ENCODE measurements around the gene DDX23.

The DDX23 gene

DNA sequence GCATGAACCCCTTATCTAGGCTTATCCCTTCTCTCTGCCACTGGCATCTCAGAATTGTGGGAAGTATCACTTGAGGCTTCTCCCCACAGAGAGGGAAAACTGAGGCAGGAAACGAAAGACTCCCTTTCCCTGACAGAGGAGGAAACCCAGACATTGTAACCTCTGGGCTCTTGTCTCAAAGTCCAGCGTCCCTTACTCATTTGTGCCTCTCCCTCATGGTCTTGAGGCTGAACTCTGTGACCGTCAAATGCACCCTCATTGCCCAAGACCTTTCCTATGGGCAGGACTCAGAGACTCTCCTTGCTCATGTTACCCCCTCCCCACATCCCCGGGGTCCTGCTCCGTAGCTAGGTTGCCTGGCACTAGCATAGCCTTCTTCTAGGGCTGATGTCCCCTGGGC lies 29.8 kb downstream of the DDX23 start:
- no peak for DNase-seq

DNA sequence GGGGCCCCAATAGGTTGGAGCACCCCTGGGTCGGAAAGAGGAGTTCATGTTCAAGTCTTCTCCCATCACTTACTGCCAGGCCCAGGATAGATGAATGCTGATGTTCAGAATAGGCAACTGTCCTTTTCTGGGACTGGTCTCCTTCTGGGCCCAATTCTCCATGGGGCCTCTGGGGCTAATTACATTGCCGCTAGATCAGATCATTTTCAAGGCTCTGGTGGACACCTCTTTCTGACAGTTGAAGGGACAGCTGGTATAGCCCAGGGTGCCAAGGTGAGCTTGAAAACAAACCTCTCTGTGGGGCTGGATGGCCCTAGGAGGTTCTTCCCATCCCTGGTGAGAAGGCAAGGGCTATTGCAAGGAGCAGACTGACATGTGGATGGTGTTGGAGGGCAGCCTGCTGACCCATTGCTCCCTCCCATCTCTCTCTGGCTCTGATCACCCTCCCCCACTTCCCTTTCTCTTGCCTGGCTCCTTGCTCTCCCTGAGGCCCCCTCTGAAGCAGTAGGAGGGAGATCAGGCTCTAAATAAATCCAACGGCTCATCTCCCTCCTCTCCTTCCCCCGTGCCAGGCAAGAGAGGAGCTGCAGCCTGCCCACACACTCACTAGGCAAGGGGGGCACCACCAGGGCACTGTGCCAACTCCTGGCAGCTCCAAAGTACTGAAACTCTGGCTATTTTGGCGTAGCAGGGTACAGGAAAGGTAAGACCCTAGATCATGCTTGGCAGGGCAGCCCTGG lies 31.8 kb downstream of the DDX23 start:
- no peak for DNase-seq

DNA sequence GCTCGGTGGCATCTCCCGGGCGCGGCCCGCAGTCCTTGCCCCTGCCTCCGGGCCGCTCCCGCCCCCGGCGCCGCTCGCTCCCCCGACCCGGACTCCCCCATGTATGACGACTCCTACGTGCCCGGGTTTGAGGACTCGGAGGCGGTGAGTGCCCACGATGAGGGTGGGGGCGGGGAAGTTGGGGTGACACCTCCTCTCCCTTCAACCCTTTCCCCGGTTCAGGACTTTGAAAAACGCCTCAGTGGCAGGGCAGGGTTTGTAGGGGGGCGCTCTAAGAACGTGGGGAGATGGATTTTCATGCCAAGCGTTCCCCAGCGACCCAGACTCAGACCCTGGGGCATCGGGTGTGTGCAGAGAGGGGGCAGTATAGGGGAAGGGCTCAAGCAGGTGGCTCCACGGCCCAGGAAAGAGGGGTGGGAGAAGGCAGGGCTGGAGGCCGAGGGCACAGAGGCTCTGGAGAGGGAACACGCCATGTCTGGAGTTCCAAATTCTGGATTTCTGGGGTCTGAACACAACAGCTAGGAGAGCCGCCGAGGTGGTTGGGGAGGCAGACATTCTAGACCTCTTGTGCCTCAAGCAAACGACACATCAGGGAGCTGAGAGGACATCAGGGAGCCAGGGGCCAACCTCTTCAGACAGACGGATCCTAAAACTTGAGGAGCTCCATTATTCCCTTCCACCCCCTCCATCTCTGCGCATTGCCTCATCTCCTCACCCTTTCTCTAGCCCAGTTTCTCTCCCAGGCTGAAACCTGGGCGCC lies 33.0 kb downstream of the DDX23 start:
- DNase-seq: peak; percentile 21

DNA sequence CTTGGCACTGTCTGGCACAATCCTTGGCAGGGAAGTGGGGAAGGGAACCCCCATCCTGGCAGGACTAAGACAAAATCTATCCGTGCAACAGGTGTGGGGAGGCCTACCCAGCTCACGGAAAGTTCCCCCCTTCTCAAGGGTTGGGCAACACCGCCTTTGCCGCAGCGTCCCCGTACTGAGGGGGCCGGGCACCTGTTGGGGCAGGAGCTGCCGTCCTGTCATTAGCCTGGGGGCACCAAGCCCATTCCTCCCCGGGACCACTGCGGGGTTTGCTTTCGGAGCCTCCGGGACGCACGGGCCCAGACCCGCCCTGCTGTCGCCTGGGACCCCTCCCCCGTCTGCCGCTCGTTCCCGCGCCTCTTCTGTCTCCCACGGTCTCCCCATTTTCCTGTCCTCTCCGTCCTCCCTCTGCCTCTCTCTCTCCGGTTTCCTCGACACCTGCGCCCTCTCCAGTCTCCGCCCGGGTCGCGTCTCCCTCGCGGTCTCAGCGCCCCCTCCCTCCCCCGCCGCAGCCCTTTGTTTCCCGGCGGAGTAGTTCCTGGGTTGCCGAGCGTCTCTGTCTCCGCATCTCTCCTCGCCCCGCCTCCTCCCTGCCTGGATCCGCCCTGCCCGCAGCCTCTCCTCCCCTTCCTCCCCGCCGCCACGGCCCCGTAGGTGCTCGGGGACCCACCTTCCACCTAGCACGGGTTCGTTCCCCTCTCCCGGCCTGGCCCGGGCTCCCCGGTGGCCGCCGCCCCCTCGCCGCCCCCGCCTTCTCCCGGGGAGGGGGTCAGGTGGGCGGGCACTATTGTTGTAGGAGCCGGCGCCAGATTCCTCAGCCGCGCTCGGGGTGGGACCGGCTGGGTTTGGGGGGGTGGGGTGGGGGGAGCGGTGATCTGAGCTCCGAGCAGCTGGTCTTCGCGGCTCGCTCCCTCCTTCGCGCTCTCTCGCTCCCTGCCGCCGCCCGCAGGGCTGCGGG lies 33.8 kb downstream of the DDX23 start, which contains the start of gene CACNB3:
Gene CACNB3 (plus strand): TSS at position 624 of the 958 bp plus-strand sequence. CDS start 434 bp downstream, outside the sequence.
- peak; percentile 80 for DNase-seq

DNA sequence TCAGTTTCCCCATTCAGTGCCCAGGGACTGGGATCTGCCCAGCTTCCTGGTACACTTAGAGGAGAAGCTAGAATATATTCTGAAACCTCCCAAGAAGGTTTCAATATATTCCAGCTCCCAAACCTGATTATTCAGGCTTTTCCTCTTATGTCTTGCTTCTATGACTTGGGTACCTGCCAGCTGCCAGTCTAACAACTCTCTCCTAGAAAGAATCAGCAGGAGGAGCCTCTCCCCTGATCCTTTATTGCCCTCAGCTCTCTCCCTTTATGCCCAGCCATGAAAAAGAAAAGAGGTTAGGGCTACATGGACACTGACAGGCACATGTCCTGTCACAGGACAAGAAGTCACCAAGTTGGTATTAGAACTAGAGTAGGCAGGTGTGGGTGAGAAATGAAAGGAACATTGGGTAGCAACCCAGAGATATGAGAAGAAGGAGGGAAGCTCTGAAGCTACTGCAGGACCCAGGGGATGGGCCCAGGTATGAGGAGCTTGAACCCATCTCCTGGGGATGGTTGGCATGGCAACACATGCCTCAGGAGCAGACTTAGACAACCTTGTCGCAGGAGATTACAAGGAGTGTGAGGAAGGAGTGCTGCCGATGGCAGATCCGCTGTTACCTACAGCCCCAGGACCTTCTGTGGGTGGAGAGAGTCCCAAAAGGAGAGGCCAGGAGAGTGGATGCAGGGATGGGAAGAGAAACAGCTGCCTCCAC lies 35.7 kb downstream of the DDX23 start:
- DNase-seq: no peak

DNA sequence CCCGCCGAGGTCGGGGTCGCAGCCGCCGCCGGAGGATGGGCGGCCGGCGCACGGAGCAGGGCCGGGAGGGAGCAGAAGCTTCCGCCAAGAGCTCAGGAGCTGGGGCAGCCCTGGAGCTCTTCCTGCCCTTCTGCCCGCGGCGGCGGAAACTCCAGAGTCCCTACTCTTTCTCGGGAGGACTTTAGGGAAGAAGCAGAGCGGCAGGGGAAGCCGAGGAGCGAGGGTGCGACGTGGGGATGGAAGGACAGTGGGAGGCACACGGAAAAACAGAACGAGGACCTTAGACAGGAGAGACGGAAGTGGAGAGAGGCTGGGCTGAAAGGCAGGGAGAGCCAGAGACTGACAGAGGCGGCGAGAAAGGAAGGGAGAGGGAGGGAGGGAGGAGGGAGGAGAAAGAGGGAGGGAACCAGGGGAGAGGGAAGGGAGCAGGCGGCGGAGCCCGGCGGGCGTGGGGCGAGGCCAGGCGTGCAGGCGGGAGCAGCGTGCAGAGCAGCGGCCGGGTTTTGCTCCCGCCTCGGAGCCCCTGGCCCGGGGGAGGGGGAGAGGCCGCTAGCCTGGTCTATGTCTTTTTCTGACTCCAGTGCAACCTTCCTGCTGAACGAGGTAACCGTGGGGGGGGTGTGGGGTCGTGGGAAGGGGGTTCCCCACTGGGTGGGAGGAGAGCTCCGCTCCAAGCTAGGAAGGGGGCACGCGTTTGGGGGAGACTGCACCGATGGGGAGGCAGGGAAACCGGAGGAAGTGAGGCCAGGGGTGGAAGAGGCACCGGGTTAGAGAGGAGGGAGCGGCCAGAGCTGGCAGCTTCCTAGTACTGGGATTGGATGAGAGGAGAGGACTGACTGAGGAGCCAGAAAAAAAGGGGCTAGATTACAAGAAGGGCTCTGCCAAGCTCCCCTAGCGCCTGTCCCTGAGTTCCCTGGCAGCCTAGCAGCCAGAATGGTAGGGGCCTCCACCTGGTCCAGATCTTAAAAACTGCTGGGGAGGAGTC lies 36.5 kb downstream of the DDX23 start:
- DNase-seq: peak; percentile 29

DNA sequence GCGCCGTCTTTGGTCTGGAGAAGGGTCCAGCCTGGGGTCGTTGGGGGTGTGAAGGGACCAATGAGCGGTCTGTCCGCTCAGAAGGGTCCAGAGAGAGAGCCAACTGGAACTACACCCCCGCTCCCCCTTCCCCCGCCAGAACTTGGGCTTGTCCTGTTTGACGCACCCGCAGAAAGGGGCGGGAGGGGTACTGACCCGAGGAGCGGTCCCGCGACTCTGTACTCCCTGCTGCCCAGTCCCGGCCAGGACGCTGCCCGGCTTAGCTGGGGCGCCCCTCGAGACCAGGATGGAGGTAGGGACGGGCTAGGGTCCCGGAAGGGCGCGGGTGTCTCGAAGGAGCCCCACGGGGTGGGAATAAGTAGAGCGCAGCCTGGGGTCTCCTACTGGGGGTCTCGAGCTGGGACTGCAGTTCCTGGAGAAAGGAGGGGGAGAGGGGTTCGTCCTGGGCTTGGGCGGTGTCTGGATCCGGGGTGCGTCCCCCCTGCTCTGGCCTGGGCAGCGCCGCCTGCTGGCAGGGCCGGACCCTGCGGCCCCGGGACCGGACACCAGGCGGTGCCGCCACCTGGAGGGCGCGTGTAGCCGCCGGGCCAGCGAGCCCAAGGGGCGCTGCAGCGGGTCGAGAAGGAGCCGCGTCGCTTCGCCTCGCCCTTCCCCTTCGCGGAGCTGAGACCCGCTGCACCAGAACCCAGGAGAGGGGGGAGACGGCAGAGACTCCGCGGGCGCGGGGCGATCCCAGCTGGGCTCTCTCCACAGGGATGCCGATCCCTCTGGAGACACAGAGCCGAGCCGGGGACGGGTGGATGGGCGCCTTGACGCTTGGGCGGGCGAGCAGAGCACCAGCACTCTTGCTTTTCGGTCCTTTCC lies 37.5 kb downstream of the DDX23 start:
- DNase-seq: peak; percentile 78

DNA sequence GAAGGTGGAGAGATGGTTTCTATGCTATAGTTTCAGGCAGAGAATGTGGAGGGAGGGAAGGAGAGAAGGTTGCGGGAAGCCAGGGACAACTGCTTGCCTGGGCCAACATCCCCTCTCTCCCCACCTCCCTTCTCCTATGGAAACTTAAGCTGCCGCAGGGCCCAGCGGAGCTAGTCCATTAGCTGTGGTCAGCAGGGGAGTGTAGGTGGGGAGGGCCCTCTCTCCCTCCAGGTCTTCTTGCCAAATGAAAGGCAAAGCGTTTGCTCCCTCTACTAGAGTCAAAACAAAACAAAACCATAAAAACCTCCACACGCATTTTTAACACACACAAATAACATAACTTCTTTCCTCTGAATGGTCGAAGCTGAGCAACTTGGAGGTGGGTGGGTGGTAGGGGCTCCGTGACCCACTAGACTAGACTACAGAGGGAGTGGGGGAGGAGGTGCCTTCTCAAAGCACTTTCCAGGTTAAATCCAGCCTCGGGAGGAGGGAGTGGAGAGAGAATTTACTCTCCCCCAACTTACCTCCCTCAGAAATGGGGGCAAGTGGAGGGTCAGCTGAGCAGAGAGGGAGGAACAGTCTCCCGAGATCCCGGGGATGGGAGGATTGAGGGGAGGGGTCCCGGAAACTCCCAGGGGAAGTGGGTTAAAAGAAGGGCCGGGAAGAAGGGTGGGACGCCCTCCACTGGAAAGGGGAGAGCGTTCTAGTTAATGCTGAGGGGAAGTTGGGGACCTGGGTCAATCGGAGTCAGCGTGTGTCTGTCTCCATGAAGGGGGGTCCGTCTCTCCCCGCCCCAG lies 38.3 kb downstream of the DDX23 start:
- no peak for DNase-seq

DNA sequence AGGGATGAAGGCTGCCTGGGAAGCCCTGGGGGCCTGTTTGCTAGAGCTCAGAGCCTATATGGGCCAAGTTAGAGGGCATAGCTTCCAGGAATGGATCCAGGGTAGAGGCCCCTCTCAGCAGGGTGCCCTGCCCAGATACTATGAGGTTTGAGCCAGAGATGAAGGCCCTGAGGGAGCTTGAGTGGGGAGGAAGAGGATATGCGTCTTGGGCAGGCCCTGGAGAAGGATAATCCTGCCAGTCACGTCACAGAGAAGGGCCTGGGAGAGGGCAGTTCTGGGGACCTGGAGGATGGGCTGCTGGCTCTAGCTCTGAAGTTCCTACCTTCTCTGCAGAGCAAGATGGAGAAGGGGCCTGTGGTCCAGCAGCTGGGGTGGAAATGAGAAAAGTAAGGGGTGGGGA lies 39.6 kb downstream of the DDX23 start:
- no peak for DNase-seq

DNA sequence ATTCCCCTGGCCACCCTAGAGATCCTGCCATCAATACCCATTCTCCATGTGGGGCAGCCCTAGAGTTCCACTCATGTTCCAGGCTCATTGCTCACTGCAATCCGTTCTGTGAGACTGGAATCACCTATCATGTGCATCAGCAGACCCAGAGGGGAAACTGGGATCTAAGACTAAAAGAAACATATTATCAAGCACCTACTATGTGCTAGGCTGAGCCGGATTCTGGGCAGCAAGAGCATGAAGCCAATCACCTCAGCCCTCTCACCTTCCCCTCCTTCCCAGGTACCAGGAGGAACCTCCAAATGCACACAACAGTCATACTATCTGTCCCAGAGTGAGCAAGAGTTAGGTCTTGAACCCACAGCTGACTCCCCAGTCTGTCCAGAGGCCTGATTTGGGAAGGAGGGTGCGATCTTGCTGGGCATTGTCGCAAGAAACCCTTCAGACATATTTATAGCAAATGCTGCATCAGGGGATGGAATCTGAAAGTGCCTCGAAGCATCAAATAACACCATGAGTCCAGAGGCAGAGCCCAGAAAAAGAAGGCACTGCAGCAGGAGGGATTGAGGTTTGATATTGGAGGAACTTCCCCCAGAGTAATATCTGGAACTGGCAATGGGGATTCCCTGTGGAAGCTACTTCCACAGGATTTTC lies 40.4 kb downstream of the DDX23 start:
- no peak for DNase-seq

DNA sequence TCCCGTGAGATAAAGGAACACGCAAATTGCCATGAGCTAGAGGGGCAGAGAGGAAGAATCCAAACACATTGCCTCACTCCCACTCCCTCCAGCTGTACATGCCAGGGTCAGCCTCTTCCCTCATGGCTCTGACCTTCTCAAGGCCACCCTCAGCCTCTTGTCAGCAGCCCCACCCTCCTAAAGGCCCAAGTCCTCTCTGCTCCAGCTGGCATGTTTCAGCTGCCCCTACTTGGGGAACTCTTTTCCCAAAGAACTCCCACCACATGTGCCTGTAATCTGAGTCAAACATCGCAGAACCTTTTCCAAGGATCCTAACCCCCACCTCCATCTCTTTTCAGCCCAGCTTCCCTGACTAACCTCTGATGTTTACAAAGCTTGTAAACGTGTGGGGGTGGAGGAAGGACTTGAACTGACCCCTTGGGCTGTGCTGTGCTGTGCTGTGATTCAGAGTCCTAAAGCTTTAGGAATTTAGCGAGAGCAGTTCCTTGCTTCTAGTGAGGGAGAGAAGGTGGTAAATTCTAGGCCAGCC lies 41.0 kb downstream of the DDX23 start:
- no peak for DNase-seq

DNA sequence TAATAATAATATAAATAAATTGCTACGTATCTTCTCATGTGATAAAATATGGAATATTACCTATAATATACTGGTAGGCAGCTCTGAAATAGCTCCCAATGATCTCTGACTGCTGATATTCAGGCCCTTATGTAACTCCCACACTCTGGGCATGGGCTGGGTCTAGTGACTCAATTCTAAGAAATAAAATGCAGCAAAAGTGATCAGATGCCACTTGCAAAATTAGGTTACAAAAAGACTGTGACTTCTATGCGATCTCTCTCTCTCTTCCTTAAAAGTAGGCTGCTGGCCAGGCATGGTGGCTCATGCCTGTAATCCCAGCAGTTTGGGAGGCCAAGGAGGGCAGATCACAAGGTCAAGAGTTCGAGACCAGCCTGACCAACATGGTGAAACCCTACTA lies 44.0 kb downstream of the DDX23 start:
- no peak for DNase-seq

DNA sequence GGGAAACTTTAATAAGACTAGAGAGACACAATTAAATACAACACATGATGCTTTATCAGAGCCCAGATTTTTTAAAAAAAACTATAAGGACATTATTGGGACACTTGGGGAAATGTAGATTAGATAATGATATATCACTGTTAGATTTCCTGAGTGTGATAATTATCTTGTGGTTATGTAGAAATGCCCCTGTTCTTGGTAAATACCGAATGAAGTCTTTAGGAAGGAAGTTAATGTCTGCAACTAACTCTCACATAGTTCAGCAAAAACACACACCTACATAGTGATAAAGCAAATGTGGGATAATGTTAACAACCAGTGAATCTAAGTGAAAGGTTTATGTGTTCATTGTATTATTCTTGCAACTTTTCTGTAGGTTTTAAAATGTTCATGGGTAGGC lies 48.3 kb downstream of the DDX23 start:
- no peak for DNase-seq

DNA sequence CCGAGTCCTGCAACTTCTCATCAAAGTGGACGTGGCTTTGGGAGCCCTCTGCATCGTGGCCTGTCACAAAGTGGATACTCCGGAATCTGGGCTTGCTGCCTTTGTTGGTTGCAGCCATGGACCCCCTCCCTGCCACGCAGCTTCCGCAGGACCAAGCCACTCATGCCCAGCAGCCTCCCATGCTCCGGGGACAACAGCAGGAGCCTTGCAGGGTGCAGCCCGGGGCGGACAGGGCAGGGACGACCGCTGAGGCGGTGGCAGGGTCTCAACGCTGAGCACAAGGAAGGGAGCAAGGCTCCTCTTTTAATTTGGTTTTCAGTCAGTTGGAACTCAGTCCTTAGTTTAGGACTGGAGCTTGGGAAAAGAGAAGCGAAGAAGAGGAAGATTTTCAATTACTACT lies 51.0 kb downstream of the DDX23 start:
- DNase-seq: no peak

DNA sequence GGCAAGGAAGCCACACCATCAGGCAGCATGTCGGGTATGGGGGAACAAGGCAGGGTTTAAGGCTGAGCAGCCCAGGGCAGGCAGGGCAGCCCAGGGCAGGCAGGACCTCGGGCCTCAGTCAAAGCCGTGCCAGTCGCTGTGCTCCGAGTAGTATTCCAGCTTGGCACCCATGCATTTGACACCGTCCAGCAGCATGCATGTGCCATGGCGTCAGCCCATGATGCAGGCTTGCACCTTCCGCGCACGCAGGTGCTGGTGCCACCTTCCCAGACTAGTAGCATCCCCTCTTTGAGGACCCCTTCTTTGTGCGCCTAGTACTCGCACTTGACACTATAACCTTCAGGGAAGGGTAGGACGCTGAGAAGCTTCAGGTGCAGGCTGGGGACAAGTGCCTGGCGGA lies 51.5 kb downstream of the DDX23 start:
- DNase-seq: no peak

DNA sequence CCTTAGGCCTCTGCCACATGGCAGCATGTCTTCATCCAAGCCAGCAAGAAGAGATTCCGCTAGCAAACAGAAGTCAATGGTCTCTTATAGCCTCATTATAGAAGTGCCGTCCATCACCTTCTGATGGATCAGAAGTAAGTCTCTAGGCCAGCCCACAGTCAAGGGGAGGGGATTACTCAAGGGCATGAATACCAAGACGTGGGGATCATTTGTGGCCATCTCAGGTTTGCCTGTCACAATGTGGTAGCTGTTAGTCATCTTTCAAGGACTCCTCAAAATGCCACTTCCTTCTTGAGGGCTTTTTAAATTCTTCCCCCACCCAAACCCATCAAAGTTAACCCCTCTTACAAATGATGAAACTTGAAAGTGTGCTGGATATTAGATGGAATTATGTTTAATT lies 55.0 kb downstream of the DDX23 start:
- DNase-seq: no peak

DNA sequence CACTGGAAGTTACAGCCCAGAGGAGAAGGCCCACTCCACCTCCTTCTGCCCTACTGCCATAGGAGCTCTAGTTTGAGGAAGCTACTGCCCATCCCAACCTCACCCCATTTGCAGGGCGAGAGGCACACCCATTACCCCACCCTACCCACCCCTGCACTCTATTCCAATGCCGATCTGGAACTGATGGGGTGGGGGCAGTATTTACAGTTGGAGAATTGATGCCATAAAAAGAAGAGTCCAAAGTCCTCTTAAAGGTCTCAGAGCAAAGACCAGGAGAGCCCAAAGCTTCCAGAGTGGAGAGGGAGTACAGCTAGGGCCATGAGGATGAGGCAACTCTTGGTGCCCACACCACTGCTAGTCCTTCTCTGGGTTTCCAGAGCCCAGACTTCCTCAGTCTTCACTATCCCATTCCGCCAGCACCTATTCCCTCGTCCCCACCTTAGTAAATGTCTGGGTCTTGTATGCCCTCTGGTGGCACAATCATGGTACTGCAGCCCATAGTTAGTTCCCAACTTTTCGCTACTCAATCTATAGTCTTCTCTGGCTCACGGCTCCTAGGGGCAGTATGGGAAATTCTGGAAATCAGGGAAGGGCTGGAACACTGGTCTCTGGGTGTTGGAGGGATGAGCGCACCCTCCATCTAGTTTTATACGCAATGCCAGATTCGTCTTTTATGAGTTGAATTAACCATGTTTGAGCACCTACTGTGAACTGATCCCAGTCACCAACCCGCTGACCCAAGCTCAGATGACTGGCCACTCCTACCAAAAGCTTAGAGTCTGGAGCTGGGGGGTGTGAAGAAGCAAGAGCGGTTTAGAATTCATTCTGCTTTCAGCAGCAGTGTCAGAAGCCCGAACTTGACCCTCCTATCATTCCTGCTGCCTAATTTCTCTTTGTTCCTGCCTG lies 56.2 kb downstream of the DDX23 start:
- peak; percentile 54 for DNase-seq
